Cardiac muscle cell (in vitro differentiated cells and primary cell): Measurements from ENCODE around the gene NUDCD3. TPM values are rescaled to one million over a fixed set of nuclear protein-coding genes. Genes with fewer than 3 reads are reported as not detected.
"Not testable (repeated sequence)": the region's sequence is repeated elsewhere in the genome, so short reads cannot be mapped to it uniquely, and the experiment has no call there.

ENCODE experiments used
- DNase-seq, 2 donors: peaks; one replicate each; pipeline versions ENCODE4 v3.0.0 to v3.0.0-alpha.2; 2010 to 2017; ENCODE audit warnings: low read depth in 1 of 2, low spot score in 1 of 2
- H3K27ac ChIP-seq: fragments of 200-600 bp; sonication (generic); 2 replicates; pipeline ENCODE4 v1.5.1; 2016
- H3K27me3 ChIP-seq: fragments of 200-600 bp; sonication (generic); 2 replicates; pipeline ENCODE4 v1.6.0; 2016; ENCODE audit warnings: control low read depth
- H3K36me3 ChIP-seq: fragments of 200-600 bp; sonication (generic); 2 replicates; pipeline ENCODE4 v1.5.1; 2016; ENCODE audit warnings: control low read depth
- H3K4me1 ChIP-seq: fragments of 200-600 bp; sonication (generic); 2 replicates; pipeline ENCODE4 v1.8.1; 2017; ENCODE audit warnings: low read depth, mild to moderate bottlenecking, mixed run types
- H3K4me3 ChIP-seq: fragments of 200-600 bp; sonication (generic); 2 replicates; pipeline ENCODE4 v1.5.1; 2016; ENCODE audit warnings: mild to moderate bottlenecking
- H3K9me3 ChIP-seq: fragments of 200-600 bp; sonication (generic); 2 replicates; pipeline ENCODE4 v1.5.1; 2017; ENCODE audit warnings: low read depth, mild to moderate bottlenecking, control low read depth
- CTCF ChIP-seq: IDR thresholded peaks from 2 replicates; pipeline ENCODE4 v1.5.1; 2012; ENCODE audit warnings: low read depth, mild to moderate bottlenecking, low read length
- polyA plus RNA-seq: library from polyadenylated mRNA; unstranded; fragments of >200 nt; fragmentation: Nextera tagmentation; extraction: Ambion mirVana; gene quantifications from 2 replicates; pipeline ENCODE4 v1.2.1, GENCODE V29; 2016
- total RNA-seq: library from RNA; depleted of rRNA; stranded (reverse); fragments of >200 nt; gene quantifications from 2 replicates; pipeline ENCODE4 v1.2.3, GENCODE V29; 2016

NUDCD3 gene
- total and polyA plus RNA-seq, 2 experiments from 2014 or later = 44.8 to 98.7 TPM

DNA sequence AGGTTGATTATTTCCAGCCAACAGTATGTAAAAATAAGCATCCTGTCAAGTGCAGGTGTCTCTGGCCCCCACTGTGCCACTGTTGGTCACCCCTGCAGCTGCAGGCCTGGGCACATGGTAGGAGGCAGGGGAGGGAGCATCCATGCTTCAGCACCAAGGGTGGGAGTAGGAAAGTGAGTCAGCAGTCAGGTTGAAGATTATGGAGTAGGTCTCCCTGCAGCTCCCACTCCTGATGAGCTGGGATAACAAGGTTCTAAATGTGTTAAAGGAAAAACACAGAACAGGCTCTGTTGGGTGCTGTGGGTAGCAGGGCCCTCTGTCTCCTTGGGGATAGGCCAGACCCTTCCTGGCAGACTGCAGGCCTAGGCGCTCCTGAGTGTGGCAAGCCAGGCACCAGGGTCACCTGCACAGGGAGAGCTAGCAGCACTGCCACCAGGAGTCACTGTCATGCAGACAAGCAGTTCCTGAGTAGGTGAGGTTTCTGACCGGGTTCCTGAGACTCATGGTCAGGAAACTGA lies 59.3 kb downstream of the NUDCD3 start:
- Histone ChIP-seq H3K4me3 (no peak overlapping the region), H3K27me3 (no peaks in the 10 kb centered on the region), H3K9me3 (no peaks in the 10 kb centered on the region), H3K4me1 (peaks cover 11% of the 10 kb centered on the region), H3K36me3 (no peaks in the 10 kb centered on the region), H3K27ac (peak overlapping the region; percentile 66)
- DNase-seq = peak in 1 of 2 donors; percentile 36
- TF ChIP-seq CTCF = no peak

- no peak for DNase-seq
- TF ChIP-seq CTCF = no peak
- Histone ChIP-seq H3K4me1 (peaks cover 11% of the 10 kb centered on the region), H3K27ac (no peak overlapping the region), H3K4me3 (no peak overlapping the region), H3K36me3 (peaks cover 5% of the 10 kb centered on the region), H3K27me3 (no peaks in the 10 kb centered on the region), H3K9me3 (no peaks in the 10 kb centered on the region)
These were observed 60.4 kb downstream of the NUDCD3 start for GRCh38 chr7:44430054-44430453.

DNA sequence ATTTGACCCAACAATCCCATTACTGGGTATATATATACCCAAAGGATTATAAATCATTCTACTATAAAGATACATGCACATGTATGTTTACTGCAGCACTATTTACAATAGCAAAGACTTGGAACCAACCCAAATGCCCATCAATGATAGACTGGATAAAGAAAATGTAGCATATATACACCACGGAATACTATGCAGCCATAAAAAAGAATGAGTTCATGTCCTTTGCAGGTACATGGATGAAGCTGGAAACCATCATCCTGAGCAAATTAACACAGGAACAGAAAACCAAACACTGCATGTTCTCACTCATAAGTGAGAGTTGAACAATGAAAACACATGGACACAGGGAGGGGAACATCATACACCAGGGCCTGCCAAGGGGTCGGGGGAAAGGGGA lies 65.7 kb downstream of the NUDCD3 start:
- H3K27ac ChIP-seq, H3K4me3 ChIP-seq, H3K27me3 ChIP-seq, DNase-seq, H3K4me1 ChIP-seq, H3K9me3 ChIP-seq, H3K36me3 ChIP-seq: not testable (repeated sequence)

- H3K27ac ChIP-seq = no peak overlapping the region
- H3K4me3 ChIP-seq = no peak overlapping the region
- no peak for DNase-seq
- H3K4me1 ChIP-seq = no peaks in the 10 kb centered on the region
- H3K36me3 ChIP-seq = no peaks in the 10 kb centered on the region
- no peak for TF ChIP-seq CTCF
- no peaks in the 10 kb centered on the region for H3K9me3 ChIP-seq
- H3K27me3 ChIP-seq = no peaks in the 10 kb centered on the region
These were observed 73.5 kb downstream of the NUDCD3 start for GRCh38 chr7:44416941-44417340.

GRCh38 chr7:44415510-44415909 lies 74.9 kb downstream of the NUDCD3 start:
- no peak overlapping the region for H3K27ac ChIP-seq
- no peaks in the 10 kb centered on the region for H3K4me1 ChIP-seq
- H3K36me3 ChIP-seq = no peaks in the 10 kb centered on the region
- no peaks in the 10 kb centered on the region for H3K9me3 ChIP-seq
- no peak for TF ChIP-seq CTCF
- no peaks in the 10 kb centered on the region for H3K27me3 ChIP-seq
- no peak for DNase-seq
- H3K4me3 ChIP-seq = no peak overlapping the region

DNA sequence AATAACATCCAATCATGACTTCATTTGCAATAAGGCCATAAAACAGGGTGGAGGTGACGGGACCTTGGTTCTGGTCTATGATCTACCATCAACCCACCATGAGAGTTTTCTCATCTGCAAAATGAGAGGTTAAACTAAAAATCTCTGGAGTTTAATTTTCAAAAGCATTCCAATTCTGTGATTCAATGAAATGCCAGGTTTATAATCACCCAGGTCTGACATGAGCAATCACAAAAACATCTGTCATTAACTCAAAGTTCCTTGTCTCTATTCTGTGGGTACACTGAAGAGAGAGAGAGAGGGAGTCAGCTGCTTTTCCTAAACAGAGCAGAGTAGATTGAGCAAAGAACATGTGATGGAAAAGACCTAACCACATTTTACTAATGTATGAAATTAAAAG lies 75.4 kb downstream of the NUDCD3 start:
- TF ChIP-seq CTCF = no peak
- no peaks in the 10 kb centered on the region for H3K36me3 ChIP-seq
- H3K9me3 ChIP-seq = no peaks in the 10 kb centered on the region
- H3K27ac ChIP-seq = no peak overlapping the region
- H3K4me1 ChIP-seq = no peaks in the 10 kb centered on the region
- no peaks in the 10 kb centered on the region for H3K27me3 ChIP-seq
- H3K4me3 ChIP-seq = no peak overlapping the region
- no peak for DNase-seq
